ENCODE data around the gene EMD.
"Not testable (repeated sequence)": the region's sequence is repeated elsewhere in the genome, so short reads cannot be mapped to it uniquely, and the experiment has no call there.

EMD gene

GRCh38 chrX:154378799-154379568 is at the start of gene EMD:
Gene EMD, plus strand, starts transcription at chrX:154379295. Its CDS starts 190 bp downstream, at chrX:154379485.
- peak; percentile 97 for DNase-seq (ENCODE audit: low spot score)

- DNase-seq (ENCODE audit: low spot score) = no peak
Measured at GRCh38 chrX:154332561-154332960, 46.5 kb upstream of the EMD start.

- DNase-seq (ENCODE audit: low spot score) = no peak
Measured at GRCh38 chrX:154333116-154333515, 46.0 kb upstream of the EMD start.

- no peak for DNase-seq (ENCODE audit: low spot score)
Measured at GRCh38 chrX:154333837-154334271, 45.2 kb upstream of the EMD start.

GRCh38 chrX:154334496-154334895 is 44.6 kb upstream of the EMD start:
- no peak for DNase-seq (ENCODE audit: low spot score)

GRCh38 chrX:154341399-154342298 is 37.4 kb upstream of the EMD start:
- not testable (repeated sequence) for DNase-seq (ENCODE audit: low spot score)

- not testable (repeated sequence) for DNase-seq (ENCODE audit: low spot score)
Measured at GRCh38 chrX:154343063-154343462, 36.0 kb upstream of the EMD start.

GRCh38 chrX:154343620-154344019 is 35.5 kb upstream of the EMD start:
- not testable (repeated sequence) for DNase-seq (ENCODE audit: low spot score)

GRCh38 chrX:154348114-154348531 is 31.0 kb upstream of the EMD start:
- no peak for DNase-seq (ENCODE audit: low spot score)

GRCh38 chrX:154348646-154349358 is 30.3 kb upstream of the EMD start:
- DNase-seq (ENCODE audit: low spot score) = no peak

GRCh38 chrX:154349359-154349935 is 29.6 kb upstream of the EMD start:
- no peak for DNase-seq (ENCODE audit: low spot score)

GRCh38 chrX:154349979-154350378 is 29.1 kb upstream of the EMD start:
- no peak for DNase-seq (ENCODE audit: low spot score)

- no peak for DNase-seq (ENCODE audit: low spot score)
Measured at GRCh38 chrX:154350429-154351182, 28.5 kb upstream of the EMD start.

GRCh38 chrX:154351183-154352011 is 27.7 kb upstream of the EMD start:
- DNase-seq (ENCODE audit: low spot score) = no peak

GRCh38 chrX:154352012-154352401 is 27.1 kb upstream of the EMD start:
- DNase-seq (ENCODE audit: low spot score) = no peak

- no peak for DNase-seq (ENCODE audit: low spot score)
Measured at GRCh38 chrX:154352466-154352865, 26.6 kb upstream of the EMD start.

- no peak for DNase-seq (ENCODE audit: low spot score)
Measured at GRCh38 chrX:154353172-154353843, 25.8 kb upstream of the EMD start.

- DNase-seq (ENCODE audit: low spot score) = no peak
Measured at GRCh38 chrX:154354013-154354412, 25.1 kb upstream of the EMD start.

- DNase-seq (ENCODE audit: low spot score) = no peak
Measured at GRCh38 chrX:154354516-154354915, 24.6 kb upstream of the EMD start.
